Liver (tissue), 9 donors: Measurements from ENCODE around the gene PAPPA. TPM values are rescaled to one million over a fixed set of nuclear protein-coding genes. Genes with fewer than 3 reads are reported as not detected.

Source experiments
- DNase-seq: peaks from one replicate; pipeline ENCODE4 v3.0.0-alpha.2; 2017; ENCODE audit warnings: low spot score
- H3K27ac ChIP-seq, 2 donors: one replicate each; pipeline ENCODE4 v1.7.0; 2013; ENCODE audit warnings: inconsistent platforms in 2 of 2, low read length in 2 of 2, control low read depth in 1 of 2, low read depth in 1 of 2, mild to moderate bottlenecking in 1 of 2
- H3K27me3 ChIP-seq, 4 donors: one replicate each; pipeline versions ENCODE4 v1.6.1 to v1.7.0; 2013; ENCODE audit warnings: low read length in 3 of 4, inconsistent platforms in 1 of 4, mild to moderate bottlenecking in 1 of 4, moderate library complexity in 1 of 4; ENCODE audit not compliant: control insufficient read depth in 4 of 4, insufficient read depth in 4 of 4
- H3K36me3 ChIP-seq, 4 donors: one replicate each; pipeline versions ENCODE4 v1.6.1 to v1.7.0; 2013; ENCODE audit warnings: low read length in 3 of 4, mild to moderate bottlenecking in 3 of 4, low read depth in 1 of 4, moderate library complexity in 1 of 4; ENCODE audit not compliant: control insufficient read depth in 4 of 4, insufficient read depth in 3 of 4
- H3K4me1 ChIP-seq, 4 donors: one replicate each; pipeline versions ENCODE4 v1.6.1 to v1.7.0; 2013; ENCODE audit warnings: low read length in 3 of 4, mild to moderate bottlenecking in 3 of 4, moderate library complexity in 1 of 4; ENCODE audit not compliant: control insufficient read depth in 4 of 4, insufficient read depth in 4 of 4
- H3K4me3 ChIP-seq, 3 donors: one replicate each; pipeline versions ENCODE4 v1.6.1 to v1.7.0; 2013; ENCODE audit warnings: low read length in 3 of 3, control low read depth in 1 of 3, low read depth in 1 of 3, mild to moderate bottlenecking in 1 of 3
- H3K9ac ChIP-seq, 2 donors: one replicate each; pipeline ENCODE4 v1.7.0; 2013; ENCODE audit warnings: low read length in 2 of 2, mild to moderate bottlenecking in 2 of 2, moderate library complexity in 2 of 2, control low read depth in 1 of 2, low read depth in 1 of 2
- H3K9me3 ChIP-seq, 4 donors: one replicate each; pipeline versions ENCODE4 v1.6.1 to v1.7.0; 2013; ENCODE audit warnings: low read length in 3 of 4; ENCODE audit not compliant: control insufficient read depth in 4 of 4
- EGR1 ChIP-seq, 2 donors: IDR thresholded peaks; 2 replicates each; pipeline ENCODE4 v1.6.1; 2016 to 2018; ENCODE audit warnings: antibody characterized with exemption in 2 of 2, low read depth in 2 of 2
- FOXA1 ChIP-seq: IDR thresholded peaks from 2 replicates; pipeline ENCODE4 v1.6.1; 2016; ENCODE audit warnings: antibody characterized with exemption
- FOXA2 ChIP-seq: IDR thresholded peaks from 2 replicates; pipeline ENCODE4 v1.6.1; 2016; ENCODE audit warnings: antibody characterized with exemption
- HNF4G ChIP-seq: IDR thresholded peaks from 2 replicates; pipeline ENCODE4 v1.6.1; 2016; ENCODE audit warnings: antibody characterized with exemption
- JUND ChIP-seq, 2 donors: IDR thresholded peaks; 2 replicates each; pipeline ENCODE4 v1.6.1; 2016; ENCODE audit warnings: antibody characterized with exemption in 2 of 2
- NR2F2 ChIP-seq: IDR thresholded peaks from 2 replicates; pipeline ENCODE4 v1.6.1; 2016; ENCODE audit warnings: antibody characterized with exemption
- TAF1 ChIP-seq: conservative IDR thresholded peaks from 2 replicates; pipeline ENCODE4 v1.6.1; 2016; ENCODE audit warnings: antibody characterized with exemption, mild to moderate bottlenecking
- YY1 ChIP-seq: IDR thresholded peaks from 2 replicates; pipeline ENCODE4 v1.6.1; 2016; ENCODE audit warnings: antibody characterized with exemption, mild to moderate bottlenecking
- ZBTB33 ChIP-seq: IDR thresholded peaks from 2 replicates; pipeline ENCODE4 v1.6.1; 2016; ENCODE audit warnings: antibody characterized with exemption
- WGBS: extraction: QIAGEN DNeasy Blood & Tissue Kit; methylation state at CpG from one replicate; pipeline ENCODE4 v1.1.7; 2013; 5-methylcytosine and 5-hydroxymethylcytosine counted together
- polyA plus RNA-seq, 2 donors: library from polyadenylated mRNA; stranded (reverse) in 1 of 2; unstranded in 1 of 2; fragments of 200-250 nt in 1 of 2; fragments of >200 nt in 1 of 2; fragmentation: Nextera tagmentation in 1 of 2; extraction: Ambion mirVana in 1 of 2; gene quantifications; one replicate each; pipeline versions ENCODE4 v1.2.1 to v1.2.3, GENCODE V29; 2013 to 2015
- total RNA-seq, 2 donors: library from RNA; depleted of rRNA; stranded (reverse); fragments of >200 nt; gene quantifications; one replicate each; pipeline ENCODE4 v1.2.3, GENCODE V29; 2014
- TF ChIP-seq, protein P1 (sequence below): IDR thresholded peaks from 2 replicates; pipeline ENCODE4 v1.6.1; 2016; ENCODE audit warnings: antibody characterized with exemption
- TF ChIP-seq, protein P2 (sequence below): IDR thresholded peaks from 2 replicates; pipeline ENCODE4 v1.6.1; 2016; ENCODE audit warnings: antibody characterized with exemption
- donor health status: healthy.
- donor health status: healthy.
- donor health status: healthy.
- donor health status: healthy.
- donor health status: healthy.

PAPPA gene
- total and polyA plus RNA-seq, 4 donors = 0.03 to 0.33 (median 0.20) TPM

GRCh38 chr9:116419181-116419580 lies 265.6 kb downstream of the PAPPA start:
- no peak overlapping the region for H3K27ac ChIP-seq
- no peak for DNase-seq
- no peaks in the 10 kb centered on the region for H3K4me1 ChIP-seq
- H3K36me3 ChIP-seq = no peaks in the 10 kb centered on the region
- no peak overlapping the region for H3K9ac ChIP-seq
- no peak overlapping the region for H3K4me3 ChIP-seq
- no peaks in the 10 kb centered on the region for H3K9me3 ChIP-seq
- WGBS = 92% methylated on average over 3 of the region's 3 CpGs
- no peak for TF ChIP-seq YY1
- no peak for TF ChIP-seq EGR1 (IDR thresholded peaks at IDR 0.05; ENCODE audit: low read depth in 2 of 2)
- no peak for TF ChIP-seq JUND (IDR thresholded peaks at IDR 0.05)
- no peak for TF ChIP-seq NR2F2
- TF ChIP-seq, protein P1, sequence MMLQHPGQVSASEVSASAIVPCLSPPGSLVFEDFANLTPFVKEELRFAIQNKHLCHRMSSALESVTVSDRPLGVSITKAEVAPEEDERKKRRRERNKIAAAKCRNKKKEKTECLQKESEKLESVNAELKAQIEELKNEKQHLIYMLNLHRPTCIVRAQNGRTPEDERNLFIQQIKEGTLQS = no peak
- TF ChIP-seq HNF4G = no peak
- no peak for TF ChIP-seq ZBTB33
- TF ChIP-seq, protein P2, sequence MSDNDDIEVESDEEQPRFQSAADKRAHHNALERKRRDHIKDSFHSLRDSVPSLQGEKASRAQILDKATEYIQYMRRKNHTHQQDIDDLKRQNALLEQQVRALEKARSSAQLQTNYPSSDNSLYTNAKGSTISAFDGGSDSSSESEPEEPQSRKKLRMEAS = no peak
- TF ChIP-seq FOXA2 = no peak
- no peak for TF ChIP-seq FOXA1
- no peaks in the 10 kb centered on the region for H3K27me3 ChIP-seq

- Histone ChIP-seq H3K4me1 (no peaks in the 10 kb centered on the region), H3K4me3 (no peak overlapping the region), H3K27me3 (no peaks in the 10 kb centered on the region), H3K27ac (no peak overlapping the region), H3K9ac (no peak overlapping the region), H3K9me3 (no peaks in the 10 kb centered on the region), H3K36me3 (no peaks in the 10 kb centered on the region)
- TF ChIP-seq, protein P1 = no peak
- TF ChIP-seq JUND (IDR thresholded peaks at IDR 0.05) = no peak
- WGBS = 99% methylated on average over 1 of the region's 1 CpG
- DNase-seq = no peak
Observed at GRCh38 chr9:116420993-116421538, 267.5 kb downstream of the PAPPA start.

- Histone ChIP-seq H3K36me3 (no peaks in the 10 kb centered on the region), H3K9me3 (no peaks in the 10 kb centered on the region), H3K4me3 (no peak overlapping the region), H3K9ac (no peak overlapping the region), H3K27me3 (no peaks in the 10 kb centered on the region), H3K4me1 (no peaks in the 10 kb centered on the region), H3K27ac (no peak overlapping the region)
- TF ChIP-seq NR2F2 = no peak
- TF ChIP-seq EGR1 (IDR thresholded peaks at IDR 0.05; ENCODE audit: low read depth in 2 of 2) = no peak
- no peak for TF ChIP-seq FOXA1
- TF ChIP-seq TAF1 = no peak
- 86% methylated on average over 5 of the region's 5 CpGs for WGBS
- no peak for DNase-seq
Observed at GRCh38 chr9:116422119-116422979, 268.8 kb downstream of the PAPPA start.
